Endothelial cell of umbilical vein (primary cell): ENCODE data around the gene CNRIP1. TPM values are rescaled to one million over a fixed set of nuclear protein-coding genes. Genes with fewer than 3 reads are reported as not detected.

Experiments used
- BruUV-seq: library from RNA; stranded (reverse); fragments of 400-500 nt; replicated peaks from 2 replicates; lab custom pipeline; 2021; lab: Mats Ljungman, UMichigan
- CTCF ChIA-PET: fragments of 300-600, 350-600 bp; sonication (Branson Sonifier 250); formaldehyde crosslinking; loops from one replicate; lab custom pipeline; 2021; ENCODE audit warnings: antibody characterized with exemption, inconsistent platforms; lab: Charles Lee
- POLR2A ChIA-PET: fragments of 300-600, 350-600 bp; sonication (Branson Sonifier 250); formaldehyde crosslinking; loops from one replicate; lab custom pipeline; 2021; ENCODE audit warnings: antibody characterized with exemption, inconsistent platforms; lab: Charles Lee
- DNase-seq: peaks from one replicate; pipeline ENCODE4 v3.0.0-alpha.2; 2011; ENCODE audit warnings: low read depth, low spot score
- FAIRE-seq: peaks from 2 replicates; lab custom pipeline; 2011; peaks lifted over from hg19 to GRCh38; lab: Jason Lieb, UNC
- H2AFZ ChIP-seq: 2 replicates; pipeline ENCODE4 v1.6.0; 2012; ENCODE audit warnings: low read depth, low read length, control low read depth, inconsistent platforms
- H3K27ac ChIP-seq: 2 replicates; pipeline ENCODE4 v1.5.1; 2011; ENCODE audit warnings: low read depth, mild to moderate bottlenecking, control low read depth, low read length, moderate library complexity; ENCODE audit not compliant: insufficient read depth
- H3K27me3 ChIP-seq, 2 experiments: 2 replicates each; pipeline versions ENCODE4 v1.6.0 to v1.6.1; 2011; ENCODE audit warnings: low read length in 2 of 2, mixed read lengths in 1 of 2; ENCODE audit not compliant: control insufficient read depth in 2 of 2, insufficient read depth in 2 of 2
- H3K36me3 ChIP-seq, 2 experiments: 2 replicates in 1 of 2; 3 replicates in 1 of 2; pipeline ENCODE4 v1.5.1; 2011; ENCODE audit warnings: low read length in 2 of 2, mild to moderate bottlenecking in 1 of 2, moderate library complexity in 1 of 2; ENCODE audit not compliant: control insufficient read depth in 2 of 2, insufficient read depth in 2 of 2; ENCODE audit errors: extremely low read depth in 1 of 2
- H3K4me1 ChIP-seq: 3 replicates; pipeline ENCODE4 v1.5.1; 2011; ENCODE audit warnings: mild to moderate bottlenecking, low read length; ENCODE audit not compliant: control insufficient read depth, insufficient read depth; ENCODE audit errors: extremely low read depth
- H3K4me2 ChIP-seq: 2 replicates; pipeline ENCODE4 v1.6.1; 2011; ENCODE audit warnings: low read length, control low read depth, mixed read lengths; ENCODE audit not compliant: insufficient read depth
- H3K4me3 ChIP-seq, 3 experiments: fragments of 200-600 bp in 1 of 3; sonication (generic), shearing (Covaris generic) in 1 of 3; replicated peaks in 1 of 3; 2 replicates each; pipeline ENCODE4 v1.5.1; 2011 to 2016; ENCODE audit warnings: control low read depth in 3 of 3, low read length in 3 of 3, mild to moderate bottlenecking in 2 of 3, inconsistent platforms in 1 of 3, low read depth in 1 of 3, moderate library complexity in 1 of 3; ENCODE audit not compliant: insufficient read depth in 1 of 3
- H3K79me2 ChIP-seq: 2 replicates; pipeline ENCODE4 v1.6.0; 2012; ENCODE audit warnings: low read length, inconsistent platforms; ENCODE audit not compliant: control insufficient read depth, insufficient read depth
- H3K9ac ChIP-seq: replicated peaks from 2 replicates; pipeline ENCODE3; 2011; ENCODE audit warnings: low read length, control low read depth; ENCODE audit not compliant: insufficient read depth; ENCODE audit errors: extremely low read depth
- H3K9me1 ChIP-seq: replicated peaks from 3 replicates; pipeline ENCODE4 v1.6.0; 2011; ENCODE audit warnings: mild to moderate bottlenecking, low read length; ENCODE audit not compliant: control insufficient read depth, insufficient read depth; ENCODE audit errors: extremely low read depth
- H3K9me3 ChIP-seq: replicated peaks from 2 replicates; pipeline ENCODE4 v1.5.1; 2012; ENCODE audit warnings: low read length, inconsistent platforms; ENCODE audit not compliant: control insufficient read depth, insufficient read depth
- H4K20me1 ChIP-seq: replicated peaks from 2 replicates; pipeline ENCODE3; 2011; ENCODE audit warnings: mild to moderate bottlenecking, low read length; ENCODE audit not compliant: control insufficient read depth, insufficient read depth; ENCODE audit errors: extremely low read depth
- EZH2 ChIP-seq: IDR thresholded peaks from 2 replicates; pipeline ENCODE4 v1.6.1; 2012; ENCODE audit warnings: borderline replicate concordance, low read depth, mild to moderate bottlenecking, moderate library complexity, low read length, inconsistent platforms; ENCODE audit not compliant: severe bottlenecking
- FOS ChIP-seq: IDR thresholded peaks from 2 replicates; pipeline ENCODE4 v1.6.1; 2011; ENCODE audit warnings: mild to moderate bottlenecking, low read length, moderate library complexity, borderline replicate concordance; ENCODE audit not compliant: insufficient read depth
- MYC ChIP-seq: IDR thresholded peaks from one replicate; pipeline ENCODE4 v1.6.1; 2011; ENCODE audit warnings: mild to moderate bottlenecking, low read depth, low read length
- POLR2A ChIP-seq: IDR thresholded peaks from 2 replicates; pipeline ENCODE4 v1.6.1; 2012; ENCODE audit warnings: low read depth, mild to moderate bottlenecking, control low read depth, low read length
- POLR2AphosphoS5 ChIP-seq: IDR thresholded peaks from 2 replicates; pipeline ENCODE4 v1.6.1; 2012; ENCODE audit warnings: low read depth, mild to moderate bottlenecking, control low read depth, low read length, moderate library complexity; ENCODE audit not compliant: insufficient read depth
- dilution Hi-C: fragments of 300-500 bp; cut with MboI; formaldehyde crosslinking; loops from one replicate; pipeline ENCODE4 v1.15.0; 2019; ENCODE audit warnings: low sequenced_read_pairs; ENCODE audit not compliant: extremely low pct_ligation_motif_present
- intact Hi-C: fragments of 100-400 bp; cut with micrococcal nuclease; formaldehyde crosslinking; loops from one replicate; pipeline ENCODE4 v1.10.0; 2022
- polyA plus RNA-seq, 4 experiments: library from polyadenylated mRNA; depleted of rRNA in 3 of 4; stranded (reverse) in 3 of 4; unstranded in 1 of 4; fragments of >200 nt; gene quantifications; 2 replicates each; pipeline versions ENCODE4 v1.2.1 to v1.2.3, GENCODE V29; 2011 to 2012; ENCODE audit warnings: missing spikeins in 1 of 4
- total RNA-seq: library from RNA; stranded (reverse); gene quantifications from 2 replicates; pipeline ENCODE4 v1.2.3, GENCODE V29; 2021
- TF ChIP-seq, protein P1 (sequence below): IDR thresholded peaks from 2 replicates; pipeline ENCODE4 v1.6.1; 2011; ENCODE audit not compliant: insufficient read depth, insufficient read length
- TF ChIP-seq, protein P2 (sequence below), 2 donors: IDR thresholded peaks; 1 replicate in 1 of 2; 2 replicates in 1 of 2; pipeline ENCODE4 v1.5.1; 2011; ENCODE audit warnings: low read length in 2 of 2, mild to moderate bottlenecking in 2 of 2, moderate library complexity in 2 of 2, control low read depth in 1 of 2, inconsistent platforms in 1 of 2, low read depth in 1 of 2; ENCODE audit not compliant: insufficient read depth in 1 of 2; ENCODE audit errors: extremely low read depth in 1 of 2

Gene CNRIP1
- total and polyA plus RNA-seq, 2 donors (not counting 3 experiments of a cell fraction or from before 2014, with no cell fraction given) = 74.6 to 98.9 TPM

DNA sequence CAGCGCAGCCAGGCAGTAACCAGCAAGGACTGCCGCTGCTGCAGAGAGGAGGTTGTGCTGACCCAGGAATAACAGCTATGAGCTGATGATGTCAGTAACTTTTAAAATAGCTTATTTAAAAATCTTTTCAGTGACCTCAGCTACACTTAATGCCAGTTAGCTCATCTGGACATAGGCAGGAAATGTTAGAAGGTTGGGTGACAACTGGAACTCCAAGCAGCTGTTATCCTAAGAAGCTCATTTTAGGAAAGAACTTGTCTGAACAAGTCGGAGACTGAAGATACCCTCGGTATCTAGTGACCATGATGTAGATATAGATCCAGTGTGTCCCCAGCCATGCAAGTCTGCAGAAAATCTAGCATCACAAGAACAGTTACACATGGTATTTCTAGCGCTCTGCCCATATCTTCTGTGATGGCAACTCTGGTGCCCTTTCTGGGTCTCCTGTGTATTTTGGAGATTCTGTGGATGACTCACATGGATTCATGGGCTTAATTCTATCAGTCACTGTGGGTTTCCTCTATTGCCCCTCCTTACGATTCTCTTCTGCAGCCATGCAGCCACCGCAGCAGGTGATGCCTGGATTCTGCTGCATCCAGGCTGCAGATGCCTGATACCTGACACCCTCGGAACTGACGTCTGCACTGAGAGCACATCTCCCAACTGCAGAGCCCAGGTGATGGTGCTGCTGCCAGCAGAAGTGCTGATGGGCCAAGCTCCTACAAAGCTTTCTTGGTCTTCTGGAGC is 25.6 kb upstream of the CNRIP1 start:
- peaks cover 11 to 18% of the 10 kb centered on the region in 2 experiments for H3K27me3 ChIP-seq
- intact Hi-C loops (no loop called here), dilution Hi-C loops (no loop called here)
- H3K4me2 ChIP-seq = no peak overlapping the region
- no peak for DNase-seq
- H2AFZ ChIP-seq = no peak overlapping the region
- no peak overlapping the region for H3K4me3 ChIP-seq
- BruUV-seq = no TSS peak
- TF ChIP-seq POLR2A (no peak), FOS (no peak), POLR2AphosphoS5 (no peak), MYC (no peak), EZH2 (no peak)
- TF ChIP-seq, protein P1, sequence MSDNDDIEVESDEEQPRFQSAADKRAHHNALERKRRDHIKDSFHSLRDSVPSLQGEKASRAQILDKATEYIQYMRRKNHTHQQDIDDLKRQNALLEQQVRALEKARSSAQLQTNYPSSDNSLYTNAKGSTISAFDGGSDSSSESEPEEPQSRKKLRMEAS = no peak
- TF ChIP-seq, protein P2, sequence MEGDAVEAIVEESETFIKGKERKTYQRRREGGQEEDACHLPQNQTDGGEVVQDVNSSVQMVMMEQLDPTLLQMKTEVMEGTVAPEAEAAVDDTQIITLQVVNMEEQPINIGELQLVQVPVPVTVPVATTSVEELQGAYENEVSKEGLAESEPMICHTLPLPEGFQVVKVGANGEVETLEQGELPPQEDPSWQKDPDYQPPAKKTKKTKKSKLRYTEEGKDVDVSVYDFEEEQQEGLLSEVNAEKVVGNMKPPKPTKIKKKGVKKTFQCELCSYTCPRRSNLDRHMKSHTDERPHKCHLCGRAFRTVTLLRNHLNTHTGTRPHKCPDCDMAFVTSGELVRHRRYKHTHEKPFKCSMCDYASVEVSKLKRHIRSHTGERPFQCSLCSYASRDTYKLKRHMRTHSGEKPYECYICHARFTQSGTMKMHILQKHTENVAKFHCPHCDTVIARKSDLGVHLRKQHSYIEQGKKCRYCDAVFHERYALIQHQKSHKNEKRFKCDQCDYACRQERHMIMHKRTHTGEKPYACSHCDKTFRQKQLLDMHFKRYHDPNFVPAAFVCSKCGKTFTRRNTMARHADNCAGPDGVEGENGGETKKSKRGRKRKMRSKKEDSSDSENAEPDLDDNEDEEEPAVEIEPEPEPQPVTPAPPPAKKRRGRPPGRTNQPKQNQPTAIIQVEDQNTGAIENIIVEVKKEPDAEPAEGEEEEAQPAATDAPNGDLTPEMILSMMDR (IDR thresholded peaks at IDR 0.05; ENCODE audit: extremely low read depth in 1 of 2, insufficient read depth in 1 of 2, low read depth in 1 of 2, low read length in 2 of 2) = no peak
- no peak overlapping the region for H3K9ac ChIP-seq
- no peaks in the 10 kb centered on the region for H3K9me3 ChIP-seq
- ChIA-PET CTCF (interaction anchor here (2.6 kb wide), 1 partner anchor 12 kb away, joined by 11 read pairs; no protein-coding TSS in a partner anchor), POLR2A (no interaction called here)
- H3K27ac ChIP-seq = no peak overlapping the region
- no peaks in the 10 kb centered on the region for H3K9me1 ChIP-seq
- no peaks in the 10 kb centered on the region for H3K79me2 ChIP-seq
- H3K4me1 ChIP-seq = no peaks in the 10 kb centered on the region
- FAIRE-seq = no peak
- H3K36me3 ChIP-seq = no peaks in the 10 kb centered on the region
- H4K20me1 ChIP-seq = no peaks in the 10 kb centered on the region
